K562 (cell line): Measurements from ENCODE around the gene RPS6KL1. TPM values are rescaled to one million over a fixed set of nuclear protein-coding genes. Genes with fewer than 3 reads are reported as not detected.
A peak's percentile ranks its signal among the peaks of the same experiment; 100 is the strongest.

Experiments used
- CBFA2T3 ChIP-seq: fragments of 450-650 bp; IDR thresholded peaks from 2 replicates; pipeline ENCODE4 v1.6.1; 2017
- CBX5 ChIP-seq: IDR thresholded peaks from 2 replicates; pipeline ENCODE4 v1.6.1; 2014; ENCODE audit warnings: low read depth, borderline replicate concordance
- CBX8 ChIP-seq: fragments of 200-600 bp; sonication (generic); IDR thresholded peaks from 2 replicates; pipeline ENCODE4 v1.6.1; 2012; ENCODE audit warnings: borderline replicate concordance, mixed run types, low read depth, mild to moderate bottlenecking, moderate library complexity, mixed read lengths, low read length, control low read depth, inconsistent platforms; ENCODE audit not compliant: poor library complexity, severe bottlenecking; ENCODE audit errors: extremely low read depth
- E2F3 ChIP-seq: fragments of 250-450 bp; sonication (Bioruptor Pico); IDR thresholded peaks from 2 replicates; pipeline ENCODE4 v1.4.0; 2020; ENCODE audit warnings: mild to moderate bottlenecking
- EHMT2 ChIP-seq: fragments of 450-650 bp; IDR thresholded peaks from 2 replicates; pipeline ENCODE4 v1.6.1; 2018; ENCODE audit warnings: antibody characterized with exemption
- HDAC1 ChIP-seq, 2 experiments: fragments of 450-650 bp; IDR thresholded peaks; 2 replicates each; pipeline ENCODE4 v1.6.1; 2016 to 2017; ENCODE audit warnings: inconsistent platforms in 1 of 2, mild to moderate bottlenecking in 1 of 2, moderate library complexity in 1 of 2
- L3MBTL2 ChIP-seq: fragments of 450-650 bp; IDR thresholded peaks from 2 replicates; pipeline ENCODE4 v1.6.1; 2016; ENCODE audit warnings: mild to moderate bottlenecking, moderate library complexity
- MTA3 ChIP-seq: fragments of 450-650 bp; formaldehyde crosslinking; IDR thresholded peaks from 2 replicates; pipeline ENCODE4 v1.6.1; 2017; ENCODE audit warnings: mild to moderate bottlenecking, borderline replicate concordance
- NR2C1 ChIP-seq, 2 experiments: fragments of 450-650 bp; IDR thresholded peaks; 2 replicates each; pipeline ENCODE4 v1.6.1; 2017; ENCODE audit warnings: mild to moderate bottlenecking in 2 of 2, antibody characterized with exemption in 1 of 2, inconsistent platforms in 1 of 2, missing compliant biosample characterization in 1 of 2, missing genetic modification characterization in 1 of 2
- RBM34 ChIP-seq: fragments of 200-400 bp; formaldehyde crosslinking; IDR thresholded peaks from 2 replicates; pipeline ENCODE4 v1.6.1; 2018; ENCODE audit warnings: low read length, borderline replicate concordance; ENCODE audit not compliant: insufficient read depth
- SIRT6 ChIP-seq: IDR thresholded peaks from one replicate; pipeline ENCODE4 v1.6.1; 2012; ENCODE audit warnings: low read depth, mild to moderate bottlenecking, control low read depth, inconsistent platforms, low read length, moderate library complexity
- TRIM24 ChIP-seq, 2 experiments: fragments of 450-650 bp; IDR thresholded peaks; 2 replicates each; pipeline ENCODE4 v1.6.1; 2016
- polyA plus RNA-seq, 8 experiments: library from polyadenylated mRNA; depleted of rRNA in 4 of 8; stranded (reverse) in 5 of 8; unstranded in 3 of 8; fragments of >200 nt; fragmentation: Nextera tagmentation in 2 of 8; fragmentation: Illumina TruSeq in 1 of 8; extraction: Ambion mirVana in 2 of 8; extraction: Trizol in 1 of 8; gene quantifications; 2 replicates each; pipeline versions ENCODE4 v1.2.1 to v1.2.3, GENCODE V29; 2011 to 2014; ENCODE audit warnings: inconsistent platforms in 1 of 8, missing spikeins in 1 of 8
- total RNA-seq, 7 experiments: library from RNA; depleted of rRNA in 6 of 7; stranded (reverse); fragments of >200 nt in 6 of 7; fragmentation: Illumina TruSeq in 2 of 7; extraction: Trizol in 2 of 7; gene quantifications; 2 replicates each; pipeline versions ENCODE4 v1.2.1 to v1.2.3, GENCODE V29; 2011 to 2021; ENCODE audit warnings: low replicate concordance in 1 of 7
- TF ChIP-seq, protein P1 (sequence below), 3 experiments: fragments of 200-800 bp in 1 of 3; sonication (Bioruptor generic) in 1 of 3; sonication (generic) in 1 of 3; formaldehyde crosslinking in 1 of 3; IDR thresholded peaks; 2 replicates each; pipeline versions ENCODE4 v1.6.1 to v1.8.0; 2016 to 2022; ENCODE audit warnings: mild to moderate bottlenecking in 2 of 3, missing compliant biosample characterization in 2 of 3, missing genetic modification characterization in 2 of 3, missing genetic modification reagents in 1 of 3
- TF ChIP-seq, protein P2 (sequence below): fragments of 250-450 bp; sonication (Bioruptor Pico); IDR thresholded peaks from 2 replicates; pipeline ENCODE4 v1.4.0; 2020; ENCODE audit warnings: mild to moderate bottlenecking, moderate library complexity, borderline replicate concordance
- TF ChIP-seq, protein P3 (sequence below), 2 experiments: fragments of 450-650 bp; formaldehyde crosslinking in 1 of 2; IDR thresholded peaks; 2 replicates each; pipeline versions ENCODE4 v1.4.0 to v1.6.1; 2014 to 2020; ENCODE audit warnings: mild to moderate bottlenecking in 2 of 2, borderline replicate concordance in 1 of 2, low read depth in 1 of 2

RPS6KL1 gene
- total and polyA plus RNA-seq, 9 of the 15 experiments (the other 6 are each of a cell fraction or from before 2014, with no cell fraction given), result 0.91 to 15.5 (median 8.1) TPM

DNA sequence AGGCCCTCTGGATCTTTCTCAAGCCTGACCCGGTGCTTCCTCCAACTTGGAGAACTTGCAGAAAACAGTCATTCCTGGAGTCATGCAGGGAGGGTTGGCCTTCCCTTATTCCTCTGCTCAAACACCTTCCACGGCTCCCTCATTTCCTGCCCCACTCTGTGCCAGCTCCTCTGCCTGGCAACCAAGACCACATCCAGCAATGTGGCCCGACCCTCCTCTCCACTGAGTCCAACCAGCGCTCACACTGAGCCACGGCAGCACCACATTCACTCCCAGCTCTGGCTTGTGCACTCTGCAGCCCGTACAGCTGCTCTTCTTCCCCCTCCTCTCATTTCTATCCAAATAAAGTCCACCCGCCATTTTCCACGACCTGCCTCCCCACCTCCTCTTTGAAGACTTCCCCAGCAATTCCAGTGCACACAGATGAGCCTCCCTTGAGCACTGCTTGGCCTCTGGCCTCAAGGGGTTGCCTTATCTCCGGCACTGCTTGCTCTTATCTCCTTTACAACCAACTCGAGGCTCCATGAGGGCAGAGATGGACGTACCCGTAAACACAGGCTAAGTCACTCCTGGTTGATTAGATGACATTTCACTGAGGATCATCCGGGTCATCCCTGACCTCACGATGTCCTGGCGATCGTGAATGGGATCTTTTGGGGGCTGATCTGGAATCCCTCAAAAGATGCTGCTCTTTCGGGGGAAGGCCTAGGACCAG, 27.0 kb upstream of the RPS6KL1 start (continued):
- TF ChIP-seq, protein P1, sequence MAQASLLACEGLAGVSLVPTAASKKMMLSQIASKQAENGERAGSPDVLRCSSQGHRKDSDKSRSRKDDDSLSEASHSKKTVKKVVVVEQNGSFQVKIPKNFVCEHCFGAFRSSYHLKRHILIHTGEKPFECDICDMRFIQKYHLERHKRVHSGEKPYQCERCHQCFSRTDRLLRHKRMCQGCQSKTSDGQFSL (CRISPR knock-in tag; IDR thresholded peaks at IDR 0.05), result no peak
- TF ChIP-seq, protein P1 (tag; IDR thresholded peaks at IDR 0.05), result no peak
- TF ChIP-seq HDAC1 (IDR thresholded peaks at IDR 0.05), result no peak
- TF ChIP-seq L3MBTL2, result 0 out of 2 replicates have a peak, but pooled peaks have one; percentile 13
- TF ChIP-seq NR2C1 (IDR thresholded peaks at IDR 0.05), result no peak
- TF ChIP-seq NR2C1 (tag; IDR thresholded peaks at IDR 0.05), result 0 out of 2 replicates have a peak, but pooled peaks have one; percentile 14
- TF ChIP-seq, protein P2, sequence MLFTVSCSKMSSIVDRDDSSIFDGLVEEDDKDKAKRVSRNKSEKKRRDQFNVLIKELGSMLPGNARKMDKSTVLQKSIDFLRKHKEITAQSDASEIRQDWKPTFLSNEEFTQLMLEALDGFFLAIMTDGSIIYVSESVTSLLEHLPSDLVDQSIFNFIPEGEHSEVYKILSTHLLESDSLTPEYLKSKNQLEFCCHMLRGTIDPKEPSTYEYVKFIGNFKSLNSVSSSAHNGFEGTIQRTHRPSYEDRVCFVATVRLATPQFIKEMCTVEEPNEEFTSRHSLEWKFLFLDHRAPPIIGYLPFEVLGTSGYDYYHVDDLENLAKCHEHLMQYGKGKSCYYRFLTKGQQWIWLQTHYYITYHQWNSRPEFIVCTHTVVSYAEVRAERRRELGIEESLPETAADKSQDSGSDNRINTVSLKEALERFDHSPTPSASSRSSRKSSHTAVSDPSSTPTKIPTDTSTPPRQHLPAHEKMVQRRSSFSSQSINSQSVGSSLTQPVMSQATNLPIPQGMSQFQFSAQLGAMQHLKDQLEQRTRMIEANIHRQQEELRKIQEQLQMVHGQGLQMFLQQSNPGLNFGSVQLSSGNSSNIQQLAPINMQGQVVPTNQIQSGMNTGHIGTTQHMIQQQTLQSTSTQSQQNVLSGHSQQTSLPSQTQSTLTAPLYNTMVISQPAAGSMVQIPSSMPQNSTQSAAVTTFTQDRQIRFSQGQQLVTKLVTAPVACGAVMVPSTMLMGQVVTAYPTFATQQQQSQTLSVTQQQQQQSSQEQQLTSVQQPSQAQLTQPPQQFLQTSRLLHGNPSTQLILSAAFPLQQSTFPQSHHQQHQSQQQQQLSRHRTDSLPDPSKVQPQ, result no peak
- no peak for TF ChIP-seq E2F3 (CRISPR knock-in tag)
- no peak for TF ChIP-seq CBX5
- no peak for TF ChIP-seq MTA3
- TF ChIP-seq, protein P3, sequence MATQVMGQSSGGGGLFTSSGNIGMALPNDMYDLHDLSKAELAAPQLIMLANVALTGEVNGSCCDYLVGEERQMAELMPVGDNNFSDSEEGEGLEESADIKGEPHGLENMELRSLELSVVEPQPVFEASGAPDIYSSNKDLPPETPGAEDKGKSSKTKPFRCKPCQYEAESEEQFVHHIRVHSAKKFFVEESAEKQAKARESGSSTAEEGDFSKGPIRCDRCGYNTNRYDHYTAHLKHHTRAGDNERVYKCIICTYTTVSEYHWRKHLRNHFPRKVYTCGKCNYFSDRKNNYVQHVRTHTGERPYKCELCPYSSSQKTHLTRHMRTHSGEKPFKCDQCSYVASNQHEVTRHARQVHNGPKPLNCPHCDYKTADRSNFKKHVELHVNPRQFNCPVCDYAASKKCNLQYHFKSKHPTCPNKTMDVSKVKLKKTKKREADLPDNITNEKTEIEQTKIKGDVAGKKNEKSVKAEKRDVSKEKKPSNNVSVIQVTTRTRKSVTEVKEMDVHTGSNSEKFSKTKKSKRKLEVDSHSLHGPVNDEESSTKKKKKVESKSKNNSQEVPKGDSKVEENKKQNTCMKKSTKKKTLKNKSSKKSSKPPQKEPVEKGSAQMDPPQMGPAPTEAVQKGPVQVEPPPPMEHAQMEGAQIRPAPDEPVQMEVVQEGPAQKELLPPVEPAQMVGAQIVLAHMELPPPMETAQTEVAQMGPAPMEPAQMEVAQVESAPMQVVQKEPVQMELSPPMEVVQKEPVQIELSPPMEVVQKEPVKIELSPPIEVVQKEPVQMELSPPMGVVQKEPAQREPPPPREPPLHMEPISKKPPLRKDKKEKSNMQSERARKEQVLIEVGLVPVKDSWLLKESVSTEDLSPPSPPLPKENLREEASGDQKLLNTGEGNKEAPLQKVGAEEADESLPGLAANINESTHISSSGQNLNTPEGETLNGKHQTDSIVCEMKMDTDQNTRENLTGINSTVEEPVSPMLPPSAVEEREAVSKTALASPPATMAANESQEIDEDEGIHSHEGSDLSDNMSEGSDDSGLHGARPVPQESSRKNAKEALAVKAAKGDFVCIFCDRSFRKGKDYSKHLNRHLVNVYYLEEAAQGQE (IDR thresholded peaks at IDR 0.05; ENCODE audit: borderline replicate concordance), result no peak
- TF ChIP-seq, protein P3 (CRISPR knock-in tag; IDR thresholded peaks at IDR 0.05; ENCODE audit: low read depth), result no peak
- peak; percentile 64 for TF ChIP-seq CBFA2T3
- TF ChIP-seq TRIM24 (IDR thresholded peaks at IDR 0.05), result peak in 1 of 2 experiments; percentile 50; a peak in 1 of 4 replicates
- TF ChIP-seq RBM34, result no peak
- TF ChIP-seq EHMT2, result 0 out of 2 replicates have a peak, but pooled peaks have one; percentile 34
- no peak for TF ChIP-seq CBX8
- TF ChIP-seq SIRT6, result no peak
